Renal pelvis (tissue), 4 donors: ENCODE measurements around the gene FCHSD1. TPM values are rescaled to one million over a fixed set of nuclear protein-coding genes. Genes with fewer than 3 reads are reported as not detected.

Experiments used
- DNase-seq: peaks from one replicate; pipeline ENCODE4 v3.0.0-alpha.2; 2013
- polyA plus RNA-seq, 3 donors: library from polyadenylated mRNA; unstranded; fragments of 120-200 nt; gene quantifications; one replicate each; pipeline ENCODE4 v1.2.1, GENCODE V29; 2013; ENCODE audit not compliant: insufficient read length in 3 of 3

FCHSD1 gene
- polyA plus RNA-seq, 3 donors: 11.4 to 16.2 (median 14.7) TPM

DNA sequence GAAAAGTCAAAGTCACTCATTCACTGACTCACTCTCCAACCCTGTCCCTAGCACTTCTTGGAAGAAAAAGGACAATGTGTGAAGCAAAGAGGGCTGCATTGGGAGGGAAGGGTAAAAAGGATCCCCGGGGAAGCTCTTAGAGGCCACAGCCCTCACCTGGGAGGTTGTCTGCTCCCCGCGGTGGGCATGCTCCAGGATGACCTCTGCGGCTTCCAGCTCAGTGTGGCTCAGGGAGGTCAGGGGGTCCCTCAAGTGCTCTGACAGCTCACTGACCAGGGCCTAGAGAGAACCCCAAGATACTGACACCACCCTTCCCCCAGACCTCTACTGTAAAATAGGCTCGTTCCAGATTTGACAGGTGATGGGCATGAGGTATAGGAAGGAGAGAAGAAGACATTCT, 4.0 kb downstream of the FCHSD1 start:
- DNase-seq: no peak

GRCh38 chr5:141646026-141646425, 5.2 kb downstream of the FCHSD1 start:
- DNase-seq: no peak

GRCh38 chr5:141641634-141642267, 9.5 kb downstream of the FCHSD1 start:
- no peak for DNase-seq

- DNase-seq: no peak
These were observed 10.5 kb downstream of the FCHSD1 start for GRCh38 chr5:141640698-141641097.

- no peak for DNase-seq
These were observed 11.2 kb downstream of the FCHSD1 start for GRCh38 chr5:141640051-141640415.

DNA sequence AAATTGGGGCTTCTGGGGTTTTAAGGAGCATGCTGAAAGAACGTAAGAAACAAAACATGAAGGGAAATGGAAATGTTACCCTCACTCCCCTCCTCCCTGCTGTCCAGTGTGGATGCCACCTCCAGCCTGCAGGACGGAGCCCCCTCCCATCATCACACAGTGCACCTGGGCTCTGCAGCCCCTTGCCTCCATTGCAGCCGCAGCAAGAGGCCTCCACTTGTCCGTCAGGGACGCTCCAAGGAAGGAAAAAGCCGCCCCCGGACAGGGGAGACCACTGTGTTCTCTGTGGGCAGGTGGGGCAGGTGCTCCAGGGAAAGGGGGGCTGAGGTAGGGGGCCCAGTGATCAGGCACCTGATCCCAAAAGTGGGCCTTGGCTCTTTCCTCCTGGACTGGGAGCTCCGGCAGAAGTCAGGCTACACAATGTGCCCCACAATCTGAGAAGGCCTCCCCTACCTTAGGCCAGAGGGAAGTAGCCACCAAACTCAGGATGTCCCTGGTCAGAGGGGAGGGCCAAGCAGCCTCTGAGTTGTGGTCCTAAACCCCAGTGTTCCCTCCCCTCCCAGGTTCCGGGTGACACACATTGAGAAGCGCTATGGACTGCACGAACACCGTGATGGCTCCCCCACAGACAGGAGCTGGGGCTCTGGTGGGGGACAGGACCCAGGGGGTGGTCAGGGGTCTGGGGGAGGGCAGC, 11.7 kb downstream of the FCHSD1 start:
- no peak for DNase-seq

DNA sequence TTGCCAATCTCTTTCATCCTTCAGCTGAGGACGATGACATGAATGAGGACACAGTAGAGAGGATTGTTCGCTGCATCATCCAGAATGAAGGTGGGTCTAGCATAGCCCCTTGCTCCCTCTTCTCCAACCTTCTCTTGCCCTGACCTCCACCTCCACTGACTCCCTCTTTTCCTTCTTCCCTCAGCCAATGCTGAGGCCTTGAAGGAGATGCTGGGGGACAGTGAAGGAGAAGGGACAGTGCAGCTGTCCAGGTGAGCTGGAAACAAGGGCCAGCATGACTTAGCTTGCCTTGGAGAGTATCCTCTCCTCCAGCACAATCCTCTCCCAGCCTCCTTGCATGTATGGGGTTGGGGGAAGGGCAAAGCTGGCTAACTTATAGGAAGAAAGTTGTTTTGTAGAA, 12.4 kb downstream of the FCHSD1 start:
- DNase-seq: no peak

DNA sequence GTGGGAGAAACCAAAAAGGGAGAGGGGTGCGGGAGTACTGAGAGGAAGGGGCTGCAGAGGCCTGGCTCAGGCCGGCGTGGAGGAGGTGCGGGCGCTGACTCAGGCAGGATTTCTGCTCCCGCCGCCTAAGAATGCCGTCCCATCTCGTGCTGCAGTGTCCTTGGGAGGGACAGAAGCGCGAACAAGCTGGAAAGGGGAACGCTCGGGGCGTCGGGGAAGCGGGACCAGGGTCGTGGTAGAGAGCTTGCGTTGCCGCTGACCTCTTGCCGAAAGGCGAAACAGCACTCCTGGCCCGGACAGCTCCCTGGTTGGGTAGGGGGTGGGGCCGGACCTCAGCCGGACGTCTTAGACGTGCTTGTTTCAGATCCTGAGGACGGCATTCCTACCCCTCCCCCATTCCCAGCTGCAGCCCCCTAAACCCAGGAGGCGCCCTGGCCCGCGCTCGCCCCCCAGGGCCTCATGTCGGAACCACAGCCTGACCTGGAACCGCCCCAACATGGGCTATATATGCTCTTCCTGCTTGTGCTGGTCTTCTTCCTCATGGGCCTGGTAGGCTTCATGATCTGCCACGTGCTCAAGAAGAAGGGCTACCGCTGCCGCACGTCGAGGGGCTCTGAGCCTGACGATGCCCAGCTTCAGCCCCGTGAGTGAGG, 13.3 kb downstream of the FCHSD1 start:
- DNase-seq: no peak

DNA sequence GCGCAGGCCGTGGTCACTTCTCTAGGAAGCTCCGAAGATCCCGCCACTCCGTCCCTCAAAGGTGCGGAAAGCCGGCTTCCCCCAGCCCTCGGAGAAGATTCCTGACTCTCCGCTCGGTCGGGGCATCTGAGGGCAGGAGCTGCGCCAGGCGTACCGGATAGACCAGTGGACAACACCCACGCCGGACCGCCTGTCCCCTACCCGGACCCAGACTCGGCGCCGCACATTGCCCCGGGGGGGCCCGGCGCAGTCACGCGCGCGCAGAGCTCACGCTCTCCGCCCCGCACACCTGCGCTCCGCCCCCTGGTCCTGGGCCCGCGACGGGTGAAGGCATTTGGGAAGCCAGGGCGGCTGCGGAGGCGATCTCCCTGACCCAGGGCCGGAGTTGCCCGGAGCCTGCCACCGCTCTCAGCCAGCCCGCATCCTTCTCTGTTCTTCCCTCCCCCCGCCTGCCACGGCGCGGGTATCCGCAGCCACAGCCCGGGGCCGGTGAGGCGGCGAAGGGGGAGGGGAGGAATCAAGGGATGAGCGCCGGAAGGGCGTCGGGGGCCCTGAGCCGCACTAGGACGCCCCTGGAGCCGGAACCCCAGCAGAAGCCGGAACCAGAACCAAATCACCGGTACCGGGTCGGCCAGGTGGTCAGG, 14.0 kb downstream of the FCHSD1 start:
- DNase-seq: no peak

DNA sequence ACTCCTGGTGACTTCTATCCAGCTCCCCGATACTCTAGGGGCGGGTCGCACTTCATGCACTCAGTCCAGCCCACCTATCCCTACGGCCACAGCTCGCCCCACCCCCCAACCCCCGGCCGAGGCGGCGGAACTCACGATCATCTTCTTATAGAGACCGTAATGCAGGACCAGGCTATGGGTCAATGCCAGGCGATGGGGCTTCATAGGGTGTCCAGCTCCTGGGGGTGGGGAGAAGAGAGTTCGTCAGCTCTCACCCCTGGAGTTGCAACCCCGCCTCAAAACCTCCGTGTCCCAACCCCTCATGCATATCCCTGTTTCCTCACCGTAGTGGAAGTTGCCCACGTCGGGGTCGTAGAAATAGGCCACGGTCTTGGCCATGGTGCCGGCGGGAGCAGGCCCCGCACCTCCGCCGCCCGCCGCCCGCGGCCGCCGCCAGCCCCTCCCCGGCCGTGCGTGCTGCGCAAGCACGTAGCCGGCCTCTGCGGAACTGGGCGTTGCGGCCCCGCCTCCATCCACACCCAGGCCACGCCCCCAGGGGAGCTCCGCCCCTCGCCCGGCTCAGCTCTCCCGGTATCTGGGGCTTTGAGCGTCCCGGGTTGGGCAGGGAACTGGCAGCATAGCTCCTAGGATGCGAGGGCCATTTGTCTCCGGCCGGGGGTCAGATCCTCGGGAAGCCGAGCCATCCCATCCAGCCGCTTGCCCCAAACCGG, 14.7 kb downstream of the FCHSD1 start, which contains the start of the genes HDAC3 and RELL2:
HDAC3 (minus strand) TSS at position 437 of the 710 bp plus-strand sequence; CDS start at position 378, 59 bp downstream.
RELL2 (plus strand) TSS at position 585 of the 710 bp plus-strand sequence. CDS start 1,229 bp downstream, outside the sequence.
- DNase-seq: peak; percentile 89

DNA sequence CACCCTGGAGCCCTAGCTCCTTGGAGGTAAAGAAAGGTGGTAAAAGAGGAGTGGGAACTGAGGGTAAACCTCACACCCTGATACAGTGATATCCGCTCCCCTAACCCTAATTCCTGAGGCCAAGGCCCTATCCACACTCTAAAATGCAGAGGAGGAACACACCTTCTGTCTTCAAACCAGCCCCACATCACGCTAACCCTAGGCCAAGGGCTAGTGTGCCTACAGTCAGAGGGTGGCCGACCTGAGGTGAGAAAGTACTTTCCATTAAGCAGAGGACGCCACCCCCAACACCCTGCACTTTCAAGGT, 15.2 kb downstream of the FCHSD1 start:
- no peak for DNase-seq

- DNase-seq: no peak
These were observed 15.6 kb downstream of the FCHSD1 start for GRCh38 chr5:141635646-141636045.

GRCh38 chr5:141634720-141635119, 16.5 kb downstream of the FCHSD1 start:
- no peak for DNase-seq

DNA sequence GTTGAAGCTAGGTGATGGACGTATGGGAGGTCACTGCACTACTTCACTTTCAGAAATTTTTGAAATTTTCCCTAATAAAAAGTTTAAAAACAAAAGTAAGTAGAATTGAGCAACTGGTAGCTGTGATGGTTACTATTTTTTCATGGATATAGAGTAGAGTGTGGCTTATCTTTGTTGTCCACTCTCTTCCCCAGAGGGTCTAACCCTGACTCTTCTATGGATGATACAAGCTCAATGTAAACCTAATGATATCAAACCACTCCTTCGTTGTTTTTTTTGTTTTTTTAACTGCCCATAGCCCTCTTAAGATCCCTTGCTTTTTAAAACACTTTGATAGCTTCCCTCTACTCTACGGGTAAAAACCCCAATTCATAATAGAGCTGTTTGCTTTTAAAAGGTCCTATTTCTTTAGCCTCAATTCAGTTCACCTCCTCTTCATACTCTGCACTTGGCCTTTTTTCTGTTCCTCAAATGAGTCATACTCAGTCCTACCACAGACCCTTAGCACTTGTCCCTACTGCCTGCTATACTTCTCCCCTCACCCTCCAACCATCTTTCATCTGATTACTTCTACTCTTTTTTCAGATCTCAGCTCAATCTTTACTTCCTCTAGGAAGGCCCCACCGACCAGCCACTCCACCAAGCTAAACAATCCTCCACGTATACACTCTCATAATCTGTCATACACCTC, 17.2 kb downstream of the FCHSD1 start:
- no peak for DNase-seq

DNA sequence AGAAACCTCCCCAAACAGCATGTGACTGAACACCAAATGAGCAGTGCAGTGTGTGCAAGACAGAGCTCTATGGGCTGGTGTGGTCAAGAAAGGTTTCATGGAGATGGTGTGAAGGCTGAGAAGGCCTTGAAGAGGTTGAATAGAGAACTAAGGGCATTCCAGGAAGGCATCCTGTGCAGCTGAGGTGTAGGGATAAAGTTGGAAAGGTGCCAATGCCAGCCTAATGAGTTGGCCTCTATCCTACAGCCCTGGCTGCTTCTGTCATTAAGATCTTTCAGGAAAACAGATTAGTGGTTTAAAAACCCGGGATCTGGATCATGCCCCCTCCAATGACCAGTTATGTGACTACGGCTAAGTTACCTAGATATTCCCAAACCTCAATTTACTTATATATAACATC, 18.6 kb downstream of the FCHSD1 start:
- DNase-seq: no peak

DNA sequence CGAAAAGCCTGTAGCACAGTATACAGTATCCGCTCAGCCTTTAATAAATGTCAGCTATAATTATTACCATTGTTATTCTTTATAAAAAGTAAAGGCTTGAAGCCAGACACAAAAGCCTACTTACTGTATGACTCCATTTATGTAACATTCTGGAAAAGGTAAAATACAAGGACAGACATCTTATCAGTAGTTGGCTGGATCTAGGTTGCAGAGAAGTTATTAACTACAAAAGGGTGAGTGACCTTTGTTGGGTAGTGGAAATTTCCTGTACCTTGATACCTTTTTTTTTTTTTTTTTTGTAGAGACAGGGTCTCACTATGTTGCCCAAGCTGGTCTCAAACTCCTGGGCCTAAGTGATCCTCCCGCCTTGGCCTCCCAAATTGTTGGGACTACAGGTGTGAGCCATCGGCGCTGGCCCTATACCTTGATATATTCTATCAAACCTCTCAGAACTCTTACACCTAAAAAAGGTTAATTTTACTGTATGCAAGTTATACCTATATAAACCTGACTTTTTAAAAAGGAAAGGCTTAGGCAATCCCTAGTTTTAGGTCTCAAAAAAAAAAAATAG, 20.6 kb downstream of the FCHSD1 start:
- no peak for DNase-seq

DNA sequence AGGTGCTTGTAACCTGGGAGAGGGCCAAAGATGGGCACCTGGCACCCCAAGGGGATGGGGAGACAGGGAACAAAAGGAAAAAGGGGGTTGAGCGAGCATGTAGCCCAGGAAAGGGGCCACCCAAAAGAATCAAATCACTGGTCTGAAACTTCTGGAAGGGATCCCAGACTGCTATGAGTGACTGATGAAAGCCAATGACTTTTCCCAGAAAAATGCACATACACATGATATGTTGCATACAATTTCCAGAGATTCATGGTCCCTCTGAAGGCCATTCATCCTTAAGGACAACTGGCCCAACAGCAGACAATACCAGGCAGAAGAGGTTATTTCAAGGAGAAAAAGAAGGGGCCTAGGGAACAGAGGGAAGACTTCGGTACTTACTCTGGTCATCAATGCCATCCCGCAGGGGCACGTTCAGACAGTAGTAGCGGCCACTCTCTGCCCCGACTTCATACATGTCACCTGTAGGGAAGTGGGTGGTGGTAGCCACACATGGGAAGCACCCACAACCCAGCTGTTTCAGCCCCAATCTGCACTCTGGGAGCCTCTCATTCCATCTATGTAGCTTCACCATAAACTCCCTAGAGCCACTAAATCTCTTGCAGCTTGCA, 22.9 kb downstream of the FCHSD1 start:
- DNase-seq: no peak

DNA sequence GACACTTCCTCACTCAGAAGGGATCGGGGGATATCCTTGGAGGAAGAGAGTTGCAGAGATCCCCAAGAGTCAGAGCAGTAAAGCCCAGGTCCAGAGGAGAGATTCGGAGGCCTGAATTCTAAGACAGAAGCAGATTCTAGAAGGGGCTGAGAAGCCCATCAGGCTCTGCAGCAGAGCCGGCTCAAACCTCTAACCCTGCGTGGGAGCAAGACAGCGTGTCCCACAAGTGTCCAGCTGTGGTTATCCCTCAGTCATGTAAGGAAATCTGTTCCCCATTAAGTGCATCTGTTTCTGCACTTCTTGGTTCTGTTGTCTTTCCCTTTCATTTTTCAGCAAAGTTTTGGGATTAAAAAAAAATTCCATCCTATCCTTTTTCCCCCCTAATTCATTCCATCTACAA, 27.6 kb downstream of the FCHSD1 start:
- no peak for DNase-seq

GRCh38 chr5:141623186-141623585, 28.0 kb downstream of the FCHSD1 start:
- DNase-seq: no peak

- DNase-seq: peak; percentile 96
These were observed 32.2 kb downstream of the FCHSD1 start, which contains the start of gene DIAPH1 for GRCh38 chr5:141618804-141619554. Gene DIAPH1 (minus strand): TSS chr5:141619000. CDS start chr5:141618914, 86 bp downstream.
